ENCODE measurements around the gene IP6K3.

IP6K3 gene, protein sequence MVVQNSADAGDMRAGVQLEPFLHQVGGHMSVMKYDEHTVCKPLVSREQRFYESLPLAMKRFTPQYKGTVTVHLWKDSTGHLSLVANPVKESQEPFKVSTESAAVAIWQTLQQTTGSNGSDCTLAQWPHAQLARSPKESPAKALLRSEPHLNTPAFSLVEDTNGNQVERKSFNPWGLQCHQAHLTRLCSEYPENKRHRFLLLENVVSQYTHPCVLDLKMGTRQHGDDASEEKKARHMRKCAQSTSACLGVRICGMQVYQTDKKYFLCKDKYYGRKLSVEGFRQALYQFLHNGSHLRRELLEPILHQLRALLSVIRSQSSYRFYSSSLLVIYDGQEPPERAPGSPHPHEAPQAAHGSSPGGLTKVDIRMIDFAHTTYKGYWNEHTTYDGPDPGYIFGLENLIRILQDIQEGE

DNA sequence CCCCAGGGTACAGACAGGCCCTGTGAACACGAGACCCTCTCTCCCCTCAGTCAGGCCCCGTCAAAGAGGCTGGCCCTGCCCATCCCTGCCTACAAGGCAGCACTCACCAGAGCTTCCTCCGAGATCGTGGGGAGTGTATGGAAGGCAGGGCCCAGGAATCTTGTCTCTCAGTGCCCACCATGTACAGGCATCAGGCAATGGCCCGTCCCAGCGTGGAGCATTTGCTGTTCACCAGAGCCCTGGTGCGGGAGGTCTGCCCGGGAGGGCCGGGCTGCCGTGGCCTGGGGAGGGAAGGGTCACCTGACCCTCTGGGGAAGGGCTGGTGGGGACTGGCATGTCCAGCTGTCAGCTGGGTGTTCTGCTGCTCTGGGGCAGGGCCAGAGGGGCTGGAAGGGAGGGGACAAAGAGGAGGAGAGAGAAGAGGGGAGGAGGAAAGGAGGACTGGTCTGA lies at the start of gene IP6K3:
Gene IP6K3, minus strand, starts transcription at position 255 of the 450 bp plus-strand sequence. CDS start 11,429 bp downstream, outside the sequence.
- DNase-seq (ENCODE audit: low spot score), result no peak

DNA sequence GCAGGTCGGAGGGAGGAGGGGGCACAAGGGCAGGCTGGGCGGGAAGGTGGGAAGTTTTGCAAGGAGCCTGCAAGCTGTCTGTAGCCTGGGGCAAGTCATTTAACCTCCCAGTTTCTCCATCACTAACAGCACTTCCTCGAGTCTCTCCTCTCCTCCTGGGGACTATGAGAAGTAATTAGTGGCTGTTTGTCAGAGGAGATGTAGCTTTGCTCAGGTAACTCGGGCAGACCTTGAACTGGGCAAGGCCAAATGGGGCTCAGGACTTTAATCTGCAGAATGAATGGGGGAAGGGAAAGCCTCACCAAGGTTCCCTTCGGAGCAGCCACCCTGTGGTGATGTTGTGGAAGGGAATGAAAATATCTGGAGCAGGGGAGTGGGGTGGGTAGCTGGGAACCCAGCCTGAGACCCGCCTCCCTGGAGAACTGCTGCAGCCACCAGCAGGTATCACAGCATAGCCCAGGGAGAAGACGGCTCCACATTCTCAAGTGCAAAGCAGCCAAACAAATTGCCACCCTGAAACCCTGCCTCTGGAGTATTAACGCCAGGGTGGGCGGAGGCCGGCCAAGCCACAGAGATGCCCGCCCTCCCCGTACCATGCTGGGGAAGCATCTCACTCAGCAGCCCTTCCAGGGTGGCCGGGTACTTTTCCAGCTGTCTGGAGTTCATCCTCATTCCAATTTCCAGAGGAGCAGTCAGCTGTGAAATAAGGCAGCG lies 48.4 kb upstream of the IP6K3 start:
- DNase-seq (ENCODE audit: low spot score), result peak; percentile 19

DNA sequence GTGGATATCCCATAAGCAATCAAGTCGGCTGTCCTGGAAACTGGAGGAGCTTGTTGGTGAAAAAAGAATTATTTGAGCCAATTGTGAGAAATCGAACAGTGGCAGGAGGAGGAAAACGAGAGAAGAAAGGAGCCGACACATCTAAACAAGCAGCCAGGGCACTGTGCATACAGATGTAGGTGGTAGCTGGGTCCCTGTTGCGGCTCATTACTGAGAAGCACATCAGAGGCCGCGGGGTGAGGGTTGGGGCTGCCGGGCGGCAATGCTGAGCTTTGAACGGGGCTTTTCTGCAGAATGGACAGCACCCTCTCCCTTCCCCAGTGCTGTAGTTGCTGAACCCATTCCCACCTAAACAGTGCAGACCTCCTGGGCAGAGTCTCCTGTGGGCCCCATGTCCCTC lies 46.3 kb upstream of the IP6K3 start:
- DNase-seq (ENCODE audit: low spot score), result no peak

DNA sequence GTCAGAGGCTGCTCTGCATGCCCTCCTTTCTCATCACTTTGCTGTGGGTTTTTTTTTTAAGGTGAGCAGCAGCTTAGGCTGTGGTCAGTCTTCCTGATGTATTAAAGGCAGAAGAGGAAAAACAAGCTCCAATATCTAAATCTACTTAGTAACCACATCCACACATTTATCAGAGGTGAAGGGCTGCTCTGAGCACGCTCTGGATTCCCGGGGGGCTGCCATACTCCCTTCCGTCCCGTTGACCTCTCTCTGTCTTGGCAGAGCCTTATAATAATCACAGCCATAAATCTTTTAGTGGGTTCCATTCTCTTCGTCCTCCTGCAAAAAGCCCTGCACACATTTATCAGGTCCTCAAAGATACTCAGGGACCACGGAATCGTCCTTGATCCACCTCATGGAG lies 44.9 kb upstream of the IP6K3 start:
- no peak for DNase-seq (ENCODE audit: low spot score)

DNA sequence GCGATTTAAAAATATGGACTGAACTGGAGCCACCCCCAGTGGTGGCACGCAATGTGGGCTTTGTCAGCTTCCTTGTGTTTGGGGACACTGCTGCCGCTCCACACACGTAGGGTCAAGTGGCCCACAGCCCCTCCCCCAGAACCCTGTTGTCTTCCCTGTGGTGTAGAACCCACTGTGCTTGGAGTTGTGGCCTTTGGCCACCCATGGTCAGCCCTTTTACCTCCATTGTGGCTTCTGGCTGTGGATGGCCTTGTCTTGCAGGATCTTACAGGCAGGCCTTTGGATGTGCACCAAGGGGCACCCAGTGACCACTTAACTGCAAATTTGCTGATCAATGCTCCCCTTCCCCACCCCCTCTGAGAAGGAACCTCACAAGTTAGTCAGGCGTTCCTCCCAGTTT lies 44.2 kb upstream of the IP6K3 start:
- no peak for DNase-seq (ENCODE audit: low spot score)

DNA sequence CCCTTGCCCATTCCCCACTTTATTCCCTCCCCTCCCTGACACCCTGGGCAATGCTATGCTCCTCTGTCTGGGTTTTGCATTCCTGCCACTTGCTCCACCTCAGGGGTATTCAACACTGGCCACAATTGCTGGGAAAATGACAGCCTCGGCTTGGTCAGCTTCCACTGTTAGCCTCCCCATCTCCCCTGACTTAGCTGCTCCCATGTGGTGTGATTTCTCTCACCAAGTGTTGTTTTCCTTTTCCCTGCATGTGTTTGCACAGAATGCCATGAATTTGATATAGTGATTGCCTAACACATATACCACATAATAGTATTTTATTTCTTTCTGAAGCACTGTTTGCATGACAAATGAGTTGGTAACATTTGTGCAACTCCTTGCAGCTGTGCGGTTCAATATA lies 43.7 kb upstream of the IP6K3 start:
- DNase-seq (ENCODE audit: low spot score), result no peak

DNA sequence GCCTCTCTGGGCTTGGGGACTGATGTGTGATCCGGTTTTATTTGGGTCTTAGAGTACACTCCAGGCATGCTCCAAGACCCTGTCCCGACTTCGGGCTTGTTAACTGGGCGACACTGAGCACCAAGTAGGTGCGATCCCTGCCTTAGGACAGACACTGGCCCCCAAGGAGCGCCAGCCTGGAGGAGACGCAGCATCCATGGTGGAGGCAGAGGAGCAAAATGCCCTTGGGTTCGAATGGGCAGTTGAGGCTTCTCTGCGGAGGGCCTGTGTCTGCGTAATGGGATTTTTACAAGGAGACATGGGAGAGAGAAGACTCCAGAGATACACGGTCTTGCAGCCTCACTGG lies 42.8 kb upstream of the IP6K3 start:
- no peak for DNase-seq (ENCODE audit: low spot score)

DNA sequence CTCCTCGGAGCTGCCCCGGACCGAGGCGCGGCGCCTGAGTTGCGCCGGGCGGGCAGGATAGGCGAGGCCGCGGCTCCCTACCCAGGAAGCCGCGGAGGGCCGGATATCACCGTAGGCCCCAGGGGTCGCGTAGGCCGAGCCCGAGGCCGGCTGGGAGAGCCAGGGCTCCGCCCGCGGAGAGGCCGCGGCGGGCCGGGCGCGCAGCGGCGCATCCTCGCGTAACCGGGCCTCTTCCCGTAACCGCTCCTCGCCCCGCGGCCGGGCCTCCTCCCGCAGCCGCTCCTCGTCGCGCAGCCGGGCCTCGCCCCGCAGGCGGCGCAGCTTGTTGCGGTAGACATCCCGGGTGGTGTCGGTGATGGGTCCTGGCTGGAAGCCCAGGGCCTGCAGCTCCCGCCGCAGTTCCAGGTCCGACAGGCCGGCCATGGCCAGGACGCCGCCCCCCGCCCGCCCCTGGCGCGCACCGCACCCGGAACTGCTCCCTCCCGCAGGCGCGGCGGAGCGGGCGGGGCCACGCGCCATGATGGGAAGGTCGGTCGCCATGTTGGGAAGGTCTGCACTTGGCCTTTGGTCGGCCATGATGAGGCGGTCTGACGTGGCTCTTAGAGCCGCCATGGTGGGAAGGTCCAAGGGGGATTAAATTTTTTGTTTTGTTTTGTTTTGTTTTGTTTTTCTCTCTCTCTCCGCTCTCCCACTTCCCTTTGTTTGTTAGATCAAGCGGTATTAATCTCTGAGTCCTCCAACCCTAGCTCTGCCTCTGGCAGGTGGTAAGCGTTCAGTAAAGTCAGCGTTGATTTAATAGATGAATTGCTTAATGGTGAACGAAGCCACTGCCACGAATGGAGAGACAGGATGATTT lies 42.2 kb upstream of the IP6K3 start, which contains the start of gene LEMD2:
Gene LEMD2, minus strand, starts transcription at position 437 of the 856 bp plus-strand sequence. Its CDS starts 14 bp downstream, at position 423.
- DNase-seq (ENCODE audit: low spot score), result peak; percentile 95

DNA sequence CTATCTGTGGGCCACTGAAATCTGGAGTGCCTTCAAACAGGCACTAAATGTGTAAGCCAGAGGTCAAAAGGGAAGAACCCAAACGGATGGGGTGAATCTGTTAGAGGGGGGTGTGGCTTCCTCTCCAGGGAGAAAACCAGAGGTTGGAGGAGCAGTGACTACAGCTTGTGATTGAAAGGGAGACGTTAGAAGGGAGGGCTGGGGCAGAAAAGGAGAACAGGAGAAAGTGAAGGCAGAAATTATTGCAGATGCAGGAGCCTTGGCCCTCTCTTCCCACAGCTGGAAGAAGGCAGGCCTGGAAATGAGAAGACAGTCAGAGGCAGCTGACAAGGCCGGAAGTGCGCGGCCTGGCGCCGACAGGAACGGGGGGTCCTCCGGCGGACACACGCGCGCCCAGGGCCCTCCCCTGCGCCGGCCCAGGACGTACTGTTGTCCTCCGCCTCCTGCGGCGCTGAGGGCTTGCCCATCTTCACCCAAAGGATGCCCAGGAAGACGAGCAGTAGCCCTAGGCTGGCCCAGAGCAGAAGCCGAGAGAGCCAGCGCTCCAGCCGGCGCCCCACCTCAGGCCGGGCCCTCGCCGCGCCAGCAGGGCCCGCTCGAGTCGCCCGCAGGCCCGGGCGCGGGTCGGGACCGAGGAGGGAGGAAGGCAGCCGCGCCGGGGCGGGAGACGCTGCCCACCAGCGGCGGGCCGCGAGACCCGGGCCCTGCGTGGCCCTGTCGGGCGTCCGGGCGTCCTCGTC lies 41.4 kb upstream of the IP6K3 start:
- DNase-seq (ENCODE audit: low spot score), result peak; percentile 78

DNA sequence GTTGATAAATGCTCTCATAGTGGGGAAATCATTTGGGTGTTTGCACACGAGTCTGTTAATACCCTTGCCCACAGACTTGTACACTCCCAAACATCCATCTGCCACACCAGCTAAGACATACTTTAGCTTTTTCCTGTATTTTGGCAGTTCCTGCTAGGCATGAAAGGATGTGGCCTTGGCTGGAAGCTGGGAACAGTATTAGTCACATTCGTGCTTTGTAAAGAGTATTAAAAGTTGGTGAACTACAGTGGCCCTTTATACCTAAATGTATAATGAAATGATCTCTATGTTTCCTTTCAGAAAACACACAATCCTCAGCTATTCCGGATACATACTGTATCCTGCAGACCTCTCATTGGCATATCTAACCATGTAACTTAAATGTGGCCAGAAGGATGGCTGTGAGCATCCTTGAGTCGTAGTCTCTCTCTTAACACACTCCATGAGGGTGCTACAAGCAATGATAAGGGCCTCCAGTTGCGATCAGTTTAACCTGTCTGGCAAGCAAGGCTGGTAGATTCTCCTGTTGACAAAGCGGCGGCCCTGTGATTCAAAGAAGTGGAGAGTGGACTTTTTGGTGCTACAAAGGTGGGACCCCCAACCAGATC lies 40.7 kb upstream of the IP6K3 start:
- DNase-seq (ENCODE audit: low spot score), result peak; percentile 61

DNA sequence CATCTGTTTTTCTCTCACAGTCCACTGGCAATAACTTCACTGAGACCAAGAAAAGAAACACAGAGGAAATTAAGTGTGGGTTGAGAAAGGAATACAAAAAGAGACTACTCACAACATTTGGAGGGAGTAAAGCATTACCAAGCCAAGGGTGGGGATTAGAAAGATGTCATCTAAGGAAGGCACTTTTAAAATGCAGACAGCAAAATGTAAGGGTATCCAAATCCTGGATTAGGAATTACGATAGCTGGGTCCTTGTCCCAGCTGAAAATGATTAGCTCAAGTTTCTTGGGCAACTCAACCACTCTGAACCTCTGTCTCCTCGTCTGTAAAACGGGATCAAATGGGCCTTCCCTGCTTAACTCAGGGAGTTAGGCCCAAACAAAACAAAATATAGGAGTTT lies 40.0 kb upstream of the IP6K3 start:
- DNase-seq (ENCODE audit: low spot score), result no peak

DNA sequence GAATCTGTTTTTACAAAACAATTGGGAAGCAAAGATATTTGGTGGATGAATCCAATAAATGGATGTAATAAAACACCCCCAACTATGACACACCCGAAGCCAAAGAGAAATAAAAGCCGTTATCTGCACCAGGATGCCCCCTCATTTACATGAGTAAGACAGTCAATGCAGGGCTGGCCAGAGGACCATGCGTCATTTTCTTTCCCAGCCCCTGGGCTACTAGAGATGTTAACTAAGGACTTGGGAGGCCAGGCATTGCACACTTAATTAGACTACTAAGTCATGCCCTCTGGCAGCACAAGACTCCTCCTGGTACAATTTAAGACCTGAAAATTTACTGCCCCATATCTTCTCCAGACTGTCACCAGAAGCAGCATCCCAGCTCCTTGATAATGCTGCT lies 39.1 kb upstream of the IP6K3 start:
- peak; percentile 60 for DNase-seq (ENCODE audit: low spot score)

DNA sequence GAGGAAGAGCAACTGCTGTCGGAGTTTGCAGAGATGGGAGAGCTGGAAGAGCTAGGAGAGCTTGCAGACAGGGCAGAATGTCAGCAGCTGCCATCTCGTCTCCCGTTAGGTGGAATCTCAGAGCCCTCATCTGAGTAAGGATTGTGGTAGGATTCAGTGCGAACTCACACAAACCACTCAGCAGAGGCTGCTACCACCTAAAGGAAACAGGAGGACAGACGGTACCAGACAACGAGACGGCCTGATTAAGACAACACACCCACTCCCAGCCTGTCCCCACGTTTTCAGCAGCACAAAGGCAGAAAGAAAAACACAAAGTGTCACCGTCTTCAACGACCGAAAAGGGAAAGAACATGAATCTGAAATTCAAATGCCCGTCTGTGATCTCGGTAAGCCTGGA lies 38.1 kb upstream of the IP6K3 start:
- no peak for DNase-seq (ENCODE audit: low spot score)

DNA sequence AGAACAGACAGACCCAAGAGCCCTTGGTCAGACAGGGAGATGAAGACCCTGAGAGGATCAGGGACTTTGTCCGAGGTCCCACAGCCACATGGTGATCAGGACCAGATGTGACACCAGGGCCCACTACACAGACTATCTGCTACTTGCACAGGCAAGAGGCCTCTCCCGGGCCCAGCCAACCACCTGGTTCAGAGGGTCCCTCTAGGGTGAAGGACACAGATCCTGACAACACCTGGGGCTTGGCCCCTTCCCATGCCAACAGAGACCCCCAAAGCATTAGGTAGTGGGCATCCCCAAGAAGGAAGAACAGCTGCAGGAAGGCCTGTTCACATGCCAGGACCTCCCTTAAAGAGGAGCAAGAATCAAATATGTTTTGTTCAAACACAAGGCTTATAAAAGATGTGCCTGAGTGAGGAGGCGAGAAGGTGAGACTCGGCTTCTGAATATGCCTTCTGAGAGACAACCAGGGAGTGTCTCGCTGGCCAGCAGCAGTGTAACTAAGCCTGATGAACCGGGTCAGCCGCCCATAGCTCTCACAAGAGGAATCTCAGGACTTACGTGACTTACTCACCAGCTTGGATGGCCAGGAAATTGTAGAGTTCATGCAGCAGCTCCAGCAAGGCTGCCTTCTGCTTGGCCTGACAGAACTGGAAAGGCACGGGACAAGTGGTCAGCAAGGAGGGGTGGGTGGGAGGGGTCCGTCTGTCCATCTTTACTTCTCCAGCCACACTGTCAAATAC lies 37.2 kb upstream of the IP6K3 start:
- no peak for DNase-seq (ENCODE audit: low spot score)

DNA sequence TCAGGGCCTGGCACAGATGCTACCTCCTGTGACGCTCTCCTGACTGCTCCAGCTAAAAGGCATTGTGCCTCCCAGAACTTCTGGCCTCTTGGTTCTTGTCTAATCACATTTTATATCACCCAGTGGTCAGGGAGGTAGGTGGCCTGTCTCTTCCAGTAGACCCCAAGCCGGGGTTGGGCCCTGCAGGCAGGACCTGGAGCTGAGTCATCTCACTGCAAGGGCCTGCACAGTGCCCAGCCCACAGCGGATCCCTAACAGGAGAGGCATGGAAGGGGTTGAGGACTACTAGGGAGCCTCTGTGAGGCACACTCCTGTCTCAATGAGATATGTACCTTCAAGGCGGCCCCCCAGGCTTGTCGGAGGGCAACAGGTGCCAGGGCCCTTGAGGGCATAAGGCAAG lies 35.9 kb upstream of the IP6K3 start:
- DNase-seq (ENCODE audit: low spot score), result no peak

DNA sequence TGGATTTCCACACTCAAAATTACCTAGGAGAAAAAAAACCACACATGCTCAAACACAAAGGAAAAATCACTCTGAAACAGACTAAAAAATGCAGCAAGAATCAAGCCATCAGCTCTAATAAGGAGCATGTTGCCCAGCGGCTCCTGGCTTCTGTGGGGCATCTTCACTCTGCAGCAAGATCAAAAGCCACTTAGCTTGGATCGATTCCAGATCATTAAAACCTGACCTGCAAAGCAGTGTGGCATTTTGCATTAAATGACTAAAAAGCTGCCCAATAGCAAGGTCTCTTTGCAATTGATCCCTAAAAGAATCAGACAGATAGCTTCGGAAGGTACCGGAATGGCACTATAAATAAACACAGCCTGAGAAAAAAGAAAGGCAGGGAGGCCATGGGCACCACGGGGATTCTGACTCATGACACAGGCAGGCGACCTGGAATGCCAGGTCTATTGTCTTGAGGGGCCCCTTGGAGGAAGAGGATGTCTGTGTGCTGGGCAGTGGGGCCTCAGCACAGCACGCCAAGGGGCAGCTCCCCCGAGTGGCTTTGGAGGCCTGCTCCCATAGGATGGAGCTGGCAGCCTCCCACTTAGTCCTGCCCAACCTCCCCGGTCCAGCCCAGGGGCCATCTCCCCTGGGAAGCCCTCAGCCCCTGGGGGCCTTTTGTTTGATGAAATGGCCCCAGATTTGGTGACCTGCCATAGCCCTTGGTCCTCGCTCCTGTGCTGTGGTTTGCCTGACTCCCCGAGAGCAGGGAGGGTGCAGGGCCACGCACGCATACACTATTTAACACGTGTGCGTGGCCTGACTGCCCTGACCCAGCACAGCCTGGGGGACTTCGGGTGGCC lies 34.6 kb upstream of the IP6K3 start:
- DNase-seq (ENCODE audit: low spot score), result peak; percentile 59

DNA sequence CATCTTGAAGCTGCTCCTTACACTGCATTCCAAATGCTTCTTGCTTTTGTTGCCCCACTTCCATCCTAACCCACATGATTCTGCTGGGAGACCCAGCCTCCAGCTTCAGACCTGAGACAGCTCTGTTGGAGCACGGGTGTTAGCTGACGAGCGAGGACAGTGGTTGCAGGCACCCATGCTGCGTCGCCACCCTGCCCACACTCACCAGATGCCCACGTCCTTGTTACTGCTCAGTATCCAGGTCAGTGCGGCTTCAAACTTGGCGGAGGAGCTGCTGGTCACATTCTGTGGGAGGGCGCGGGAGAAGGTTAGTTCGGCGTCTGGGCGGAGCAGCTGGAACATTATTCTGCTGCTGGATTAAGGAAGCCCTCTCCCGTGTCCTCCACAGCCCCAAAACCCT lies 33.2 kb upstream of the IP6K3 start:
- no peak for DNase-seq (ENCODE audit: low spot score)

DNA sequence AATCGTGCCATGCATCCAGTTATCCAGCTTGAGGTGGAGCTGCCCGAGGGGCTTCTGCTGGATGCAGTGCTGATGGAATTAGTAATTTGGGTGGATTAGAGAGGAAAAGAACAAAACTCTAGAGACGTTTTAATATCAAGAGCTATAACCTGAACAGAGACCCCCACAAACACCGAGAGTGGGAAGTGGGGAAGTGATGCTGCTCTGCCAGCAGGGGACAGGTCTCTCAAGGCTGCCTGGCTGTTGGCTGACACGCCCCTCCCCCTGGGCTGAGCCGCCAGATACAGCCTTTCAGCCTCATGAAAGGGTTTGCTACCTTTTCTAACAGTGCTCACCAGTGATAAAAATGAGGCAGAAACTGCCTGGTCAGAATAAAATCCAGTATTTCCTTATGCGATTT lies 32.6 kb upstream of the IP6K3 start:
- DNase-seq (ENCODE audit: low spot score), result no peak

DNA sequence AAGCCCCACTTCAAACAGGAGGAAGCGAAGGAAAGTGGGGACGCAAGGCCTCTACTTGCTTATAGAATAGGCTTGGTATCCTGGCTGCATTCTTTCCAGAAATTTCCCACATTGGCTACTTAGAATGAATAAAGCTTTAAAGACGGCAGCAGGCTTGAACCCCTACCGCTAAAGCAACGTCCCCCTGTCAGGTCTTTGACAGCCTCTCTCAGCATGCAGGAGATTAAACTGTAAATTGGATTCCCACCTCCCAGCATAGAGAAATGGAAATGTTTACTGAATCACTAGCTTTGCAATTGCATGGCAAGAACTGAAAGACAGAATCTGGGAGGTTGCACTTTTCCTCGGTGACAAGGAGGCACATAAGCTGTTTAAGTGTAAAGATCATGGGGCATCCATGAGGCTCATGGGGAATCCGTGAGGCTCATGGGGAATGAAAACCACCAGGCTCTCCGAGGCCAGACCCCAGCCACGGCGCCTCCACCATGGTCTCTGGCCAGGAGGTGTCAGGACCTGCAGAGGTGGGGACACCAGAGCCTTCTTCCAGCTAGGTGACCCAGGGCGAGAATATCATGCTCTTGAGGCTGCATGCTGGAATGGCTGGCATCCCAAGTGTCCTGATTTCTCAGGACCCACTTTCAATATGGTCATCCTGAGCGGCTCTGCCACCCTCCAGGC lies 31.9 kb upstream of the IP6K3 start:
- DNase-seq (ENCODE audit: low spot score), result no peak
